ENCODE data around the gene KLK11.

The KLK11 gene

DNA sequence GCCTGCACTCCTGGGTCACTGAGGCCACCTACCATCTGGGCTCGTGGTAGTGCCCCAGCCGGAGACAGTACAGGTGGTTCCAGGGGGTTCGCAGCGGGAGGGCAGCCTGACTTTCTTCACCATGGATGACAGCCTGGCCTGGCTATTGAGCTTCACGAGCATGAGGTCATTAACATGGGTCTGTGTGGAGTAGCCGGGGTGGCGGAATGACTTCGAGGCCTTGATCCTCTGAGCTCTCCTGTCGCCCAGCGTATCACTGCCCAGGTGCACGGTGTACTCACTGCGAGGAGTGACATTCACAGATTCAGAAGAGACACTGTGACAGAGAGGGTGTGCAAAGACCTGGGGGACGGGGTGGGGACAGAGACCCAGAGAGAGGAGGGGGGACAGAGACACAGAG, 46.2 kb downstream of the KLK11 start:
- no peak for DNase-seq (ENCODE audit: extremely low spot score)
- TF ChIP-seq BHLHE40 (IDR thresholded peaks at IDR 0.05; ENCODE audit: borderline replicate concordance), result no peak
- no peak for TF ChIP-seq ARNT (IDR thresholded peaks at IDR 0.05)
- TF ChIP-seq HDGF (IDR thresholded peaks at IDR 0.05; ENCODE audit: borderline replicate concordance), result no peak
- TF ChIP-seq L3MBTL2 (conservative IDR thresholded peaks at IDR 0.05), result no peak
- no peak for TF ChIP-seq CTBP1 (IDR thresholded peaks at IDR 0.05; ENCODE audit: borderline replicate concordance)
- TF ChIP-seq, protein P1, sequence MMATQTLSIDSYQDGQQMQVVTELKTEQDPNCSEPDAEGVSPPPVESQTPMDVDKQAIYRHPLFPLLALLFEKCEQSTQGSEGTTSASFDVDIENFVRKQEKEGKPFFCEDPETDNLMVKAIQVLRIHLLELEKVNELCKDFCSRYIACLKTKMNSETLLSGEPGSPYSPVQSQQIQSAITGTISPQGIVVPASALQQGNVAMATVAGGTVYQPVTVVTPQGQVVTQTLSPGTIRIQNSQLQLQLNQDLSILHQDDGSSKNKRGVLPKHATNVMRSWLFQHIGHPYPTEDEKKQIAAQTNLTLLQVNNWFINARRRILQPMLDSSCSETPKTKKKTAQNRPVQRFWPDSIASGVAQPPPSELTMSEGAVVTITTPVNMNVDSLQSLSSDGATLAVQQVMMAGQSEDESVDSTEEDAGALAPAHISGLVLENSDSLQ (IDR thresholded peaks at IDR 0.05), result no peak
- POLR2A ChIA-PET, result no interaction called here
- CTCF ChIA-PET, result no interaction called here

DNA sequence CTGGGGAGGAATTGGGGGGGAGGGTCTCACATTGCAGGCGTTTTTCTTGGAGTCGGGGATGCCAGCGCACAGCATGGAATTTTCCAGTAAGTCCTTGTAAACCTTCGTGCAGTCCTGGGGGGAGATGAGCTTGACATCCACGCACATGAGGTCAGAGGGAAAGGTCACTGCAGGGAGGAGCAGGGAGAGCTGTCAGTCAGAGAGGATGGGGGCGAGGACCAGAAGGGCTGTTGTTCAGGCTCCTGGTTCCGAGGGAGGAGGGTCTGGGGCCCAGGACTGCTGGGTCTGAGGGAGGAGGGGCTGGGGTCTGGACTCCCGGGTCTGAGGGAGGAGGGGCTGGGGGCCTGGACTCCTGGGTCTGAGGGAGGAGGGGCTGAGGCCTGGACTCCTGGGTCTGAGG, 46.7 kb downstream of the KLK11 start:
- no peak for DNase-seq (ENCODE audit: extremely low spot score)
- ChIA-PET CTCF (no interaction called here), POLR2A (no interaction called here)
- TF ChIP-seq ELF4 (IDR thresholded peaks at IDR 0.05) (no peak), HDGF (IDR thresholded peaks at IDR 0.05; ENCODE audit: borderline replicate concordance) (no peak), FOXM1 (IDR thresholded peaks at IDR 0.05; ENCODE audit: borderline replicate concordance) (no peak), ARNT (IDR thresholded peaks at IDR 0.05) (no peak), BHLHE40 (IDR thresholded peaks at IDR 0.05; ENCODE audit: borderline replicate concordance) (no peak), TARDBP (IDR thresholded peaks at IDR 0.05) (no peak), NFRKB (IDR thresholded peaks at IDR 0.05) (no peak), FOXA1 (IDR thresholded peaks at IDR 0.05) (no peak), CTBP1 (IDR thresholded peaks at IDR 0.05; ENCODE audit: borderline replicate concordance) (no peak), SUZ12 (IDR thresholded peaks at IDR 0.05) (no peak), LEF1 (IDR thresholded peaks at IDR 0.05; ENCODE audit: borderline replicate concordance) (no peak)

DNA sequence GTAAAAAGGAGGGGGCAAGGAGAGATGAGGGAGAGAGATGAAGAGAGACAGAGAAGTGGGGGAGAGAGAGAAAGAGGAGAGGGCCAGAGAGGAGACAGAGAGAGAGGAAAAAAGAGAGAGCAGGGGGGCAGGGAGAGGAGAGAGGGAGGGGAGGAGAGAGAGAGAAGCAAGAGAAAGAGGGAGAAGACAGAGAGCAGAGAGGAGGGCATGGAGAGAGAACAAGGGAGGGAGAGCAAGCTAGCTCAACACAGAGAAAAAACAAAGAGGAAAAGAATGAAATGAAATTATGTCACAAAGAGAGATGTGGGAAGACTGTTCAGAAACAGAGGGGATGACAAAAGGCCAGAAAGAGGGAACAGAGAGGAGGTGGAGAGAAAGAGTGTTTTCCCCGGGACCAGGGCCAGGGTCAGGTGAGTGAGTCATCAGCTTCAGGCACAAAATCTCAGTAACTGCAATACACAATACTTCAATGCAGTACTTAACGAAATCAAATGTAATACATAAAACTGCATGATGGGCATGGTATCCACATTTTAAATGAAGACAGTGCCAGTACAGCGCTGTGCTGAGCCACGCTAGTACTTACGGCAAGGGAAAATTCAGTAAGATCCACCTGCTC, 47.5 kb downstream of the KLK11 start:
- TF ChIP-seq, protein P1 (IDR thresholded peaks at IDR 0.05), result no peak
- ChIA-PET CTCF (no interaction called here), POLR2A (no interaction called here)
- no peak for DNase-seq (ENCODE audit: extremely low spot score)

DNA sequence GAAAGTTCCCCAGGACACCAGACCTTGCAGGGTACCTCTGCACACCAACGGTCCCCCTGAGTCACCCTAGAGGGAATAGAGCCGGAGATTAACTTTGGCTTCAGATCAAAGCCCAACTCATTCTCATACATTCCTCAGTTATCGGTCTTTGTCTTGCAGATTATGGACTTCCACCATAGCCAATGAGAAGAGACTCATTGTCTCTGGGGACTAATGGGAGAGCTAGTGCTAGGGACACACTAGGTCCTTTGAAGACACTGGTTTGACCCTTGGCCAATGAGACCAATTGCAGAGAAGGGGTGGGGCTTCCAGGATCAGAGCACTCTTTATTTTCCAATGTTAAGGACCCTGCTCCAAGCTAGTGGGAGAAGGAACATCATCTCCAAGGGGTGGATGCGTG, 48.8 kb downstream of the KLK11 start:
- CTCF ChIA-PET, result no interaction called here
- DNase-seq (ENCODE audit: extremely low spot score), result no peak
- TF ChIP-seq HDGF (IDR thresholded peaks at IDR 0.05; ENCODE audit: borderline replicate concordance), result no peak
- TF ChIP-seq FOXK2 (IDR thresholded peaks at IDR 0.05), result no peak
- TF ChIP-seq NFRKB (IDR thresholded peaks at IDR 0.05), result no peak
- TF ChIP-seq FOXA1 (IDR thresholded peaks at IDR 0.05), result no peak
- TF ChIP-seq BHLHE40 (IDR thresholded peaks at IDR 0.05; ENCODE audit: borderline replicate concordance), result no peak
- TF ChIP-seq SUZ12 (IDR thresholded peaks at IDR 0.05), result no peak
- no peak for TF ChIP-seq ELF4 (IDR thresholded peaks at IDR 0.05)
- no peak for TF ChIP-seq TARDBP (IDR thresholded peaks at IDR 0.05)
- no peak for TF ChIP-seq SP1 (IDR thresholded peaks at IDR 0.05)
- POLR2A ChIA-PET, result no interaction called here

DNA sequence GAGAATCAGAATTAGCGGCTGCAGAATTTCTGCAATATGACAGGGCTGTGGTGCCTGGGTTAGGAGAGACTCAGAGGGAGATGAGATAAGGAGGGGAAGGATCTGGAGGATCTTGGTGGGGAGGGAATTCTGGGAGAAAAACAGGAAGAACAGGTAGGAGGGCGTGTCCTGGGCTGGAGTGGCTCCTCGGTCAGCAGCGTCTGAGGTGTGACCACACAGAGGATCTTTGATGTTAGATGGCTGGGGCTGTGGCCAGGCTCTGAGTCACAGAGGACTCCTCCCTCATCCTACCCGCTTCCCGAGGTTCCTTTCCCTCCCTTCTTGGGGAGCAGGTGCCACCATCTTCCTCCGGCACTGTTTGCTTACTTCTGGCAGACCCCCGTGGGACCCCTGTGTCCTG, 50.6 kb downstream of the KLK11 start:
- ChIA-PET CTCF (no interaction called here), POLR2A (no interaction called here)
- TF ChIP-seq SP1 (IDR thresholded peaks at IDR 0.05), result no peak
- no peak for TF ChIP-seq TARDBP (IDR thresholded peaks at IDR 0.05)
- no peak for DNase-seq (ENCODE audit: extremely low spot score)

DNA sequence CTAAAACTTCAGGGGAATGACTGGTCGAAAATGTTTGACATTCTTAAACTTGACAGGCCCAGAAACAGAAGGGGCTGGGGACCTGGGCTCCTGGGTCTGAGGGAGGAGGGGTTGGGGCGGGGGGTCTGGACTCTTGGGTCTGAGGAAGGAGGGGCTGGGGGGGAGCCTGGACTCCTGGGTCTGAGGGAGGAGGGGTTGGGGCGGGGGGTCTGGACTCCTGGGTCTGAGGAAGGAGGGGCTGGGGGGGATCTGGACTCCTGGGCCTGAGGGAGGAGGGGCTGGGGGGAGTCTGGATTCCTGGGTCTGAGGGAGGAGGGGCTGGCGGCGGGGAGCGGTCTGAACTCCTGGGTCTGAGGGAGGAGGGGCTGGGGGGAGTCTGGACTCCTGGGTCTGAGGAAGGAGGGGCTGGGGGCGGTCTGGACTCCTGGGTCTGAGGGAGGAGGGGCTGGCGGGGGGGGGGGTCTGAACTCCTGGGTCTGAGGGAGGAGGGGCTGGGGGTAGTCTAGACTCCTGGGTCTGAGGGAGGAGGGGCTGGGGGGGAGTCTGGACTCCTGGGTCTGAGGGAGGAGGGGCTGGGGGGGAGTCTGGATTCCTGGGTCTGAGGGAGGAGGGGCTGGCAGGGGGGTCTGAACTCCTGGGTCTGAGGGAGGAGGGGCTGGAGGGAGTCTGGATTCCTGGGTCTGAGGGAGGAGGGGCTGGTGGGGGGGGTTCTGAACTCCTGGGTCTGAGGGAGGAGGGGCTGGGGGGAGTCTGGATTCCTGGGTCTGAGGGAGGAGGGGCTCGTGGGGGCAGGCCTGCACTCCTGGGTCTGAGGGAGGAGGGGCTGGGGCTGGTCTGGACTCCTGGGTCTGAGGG, 51.5 kb downstream of the KLK11 start:
- POLR2A ChIA-PET, result no interaction called here
- CTCF ChIA-PET, result no interaction called here
- DNase-seq (ENCODE audit: extremely low spot score), result no peak
- TF ChIP-seq ZNF384 (IDR thresholded peaks at IDR 0.05) (no peak), BHLHE40 (IDR thresholded peaks at IDR 0.05; ENCODE audit: borderline replicate concordance) (no peak), HDGF (IDR thresholded peaks at IDR 0.05; ENCODE audit: borderline replicate concordance) (no peak)

DNA sequence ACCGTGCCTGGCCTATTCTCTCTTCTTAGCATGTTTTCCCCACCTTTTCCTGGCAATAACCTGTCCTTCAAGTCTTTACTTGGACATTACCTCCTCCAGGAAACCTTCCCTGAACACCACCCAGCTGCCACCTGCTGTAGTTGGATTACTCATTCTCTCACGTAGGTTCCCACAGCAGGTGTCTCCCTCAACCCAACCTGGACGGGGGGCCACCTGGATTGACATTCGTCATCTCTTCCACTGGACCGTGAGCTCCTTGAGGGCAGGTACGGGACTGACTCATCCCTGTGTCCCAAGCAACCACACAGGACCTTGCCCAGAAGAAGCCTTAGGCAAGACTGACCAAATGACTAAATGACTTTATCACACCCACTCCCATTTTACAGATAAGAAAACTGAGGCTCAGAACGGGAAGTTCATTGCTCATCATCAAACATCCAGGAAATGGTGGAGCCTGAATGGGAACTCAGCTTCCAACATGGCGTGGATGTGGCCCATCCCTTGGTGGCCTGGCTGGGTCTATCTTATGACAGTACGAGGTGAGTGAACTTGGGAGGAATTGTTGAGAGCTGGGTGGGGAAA, 53.5 kb downstream of the KLK11 start:
- TF ChIP-seq FOXA1 (IDR thresholded peaks at IDR 0.05), result no peak
- TF ChIP-seq ARNT (IDR thresholded peaks at IDR 0.05), result no peak
- TF ChIP-seq, protein P1 (IDR thresholded peaks at IDR 0.05), result no peak
- TF ChIP-seq ELF4 (IDR thresholded peaks at IDR 0.05), result no peak
- TF ChIP-seq SUZ12 (IDR thresholded peaks at IDR 0.05), result no peak
- no peak for TF ChIP-seq FOXM1 (IDR thresholded peaks at IDR 0.05; ENCODE audit: borderline replicate concordance)
- no peak for TF ChIP-seq HDGF (IDR thresholded peaks at IDR 0.05; ENCODE audit: borderline replicate concordance)
- no peak for TF ChIP-seq TARDBP (IDR thresholded peaks at IDR 0.05)
- TF ChIP-seq NFRKB (IDR thresholded peaks at IDR 0.05), result no peak
- no peak for TF ChIP-seq BHLHE40 (IDR thresholded peaks at IDR 0.05; ENCODE audit: borderline replicate concordance)
- TF ChIP-seq L3MBTL2 (conservative IDR thresholded peaks at IDR 0.05), result no peak
- no peak for TF ChIP-seq FOXK2 (IDR thresholded peaks at IDR 0.05)
- no peak for TF ChIP-seq SP1 (IDR thresholded peaks at IDR 0.05)
- no peak for TF ChIP-seq LEF1 (IDR thresholded peaks at IDR 0.05; ENCODE audit: borderline replicate concordance)
- TF ChIP-seq ZNF384 (IDR thresholded peaks at IDR 0.05), result no peak
- TF ChIP-seq CTBP1 (IDR thresholded peaks at IDR 0.05; ENCODE audit: borderline replicate concordance), result no peak
- ChIA-PET CTCF (no interaction called here), POLR2A (no interaction called here)
- no peak for DNase-seq (ENCODE audit: extremely low spot score)
